Measurements from ENCODE around the gene JMJD6.
"Not testable (repeated sequence)": the region's sequence is repeated elsewhere in the genome, so short reads cannot be mapped to it uniquely, and the experiment has no call there.

Gene JMJD6

DNA sequence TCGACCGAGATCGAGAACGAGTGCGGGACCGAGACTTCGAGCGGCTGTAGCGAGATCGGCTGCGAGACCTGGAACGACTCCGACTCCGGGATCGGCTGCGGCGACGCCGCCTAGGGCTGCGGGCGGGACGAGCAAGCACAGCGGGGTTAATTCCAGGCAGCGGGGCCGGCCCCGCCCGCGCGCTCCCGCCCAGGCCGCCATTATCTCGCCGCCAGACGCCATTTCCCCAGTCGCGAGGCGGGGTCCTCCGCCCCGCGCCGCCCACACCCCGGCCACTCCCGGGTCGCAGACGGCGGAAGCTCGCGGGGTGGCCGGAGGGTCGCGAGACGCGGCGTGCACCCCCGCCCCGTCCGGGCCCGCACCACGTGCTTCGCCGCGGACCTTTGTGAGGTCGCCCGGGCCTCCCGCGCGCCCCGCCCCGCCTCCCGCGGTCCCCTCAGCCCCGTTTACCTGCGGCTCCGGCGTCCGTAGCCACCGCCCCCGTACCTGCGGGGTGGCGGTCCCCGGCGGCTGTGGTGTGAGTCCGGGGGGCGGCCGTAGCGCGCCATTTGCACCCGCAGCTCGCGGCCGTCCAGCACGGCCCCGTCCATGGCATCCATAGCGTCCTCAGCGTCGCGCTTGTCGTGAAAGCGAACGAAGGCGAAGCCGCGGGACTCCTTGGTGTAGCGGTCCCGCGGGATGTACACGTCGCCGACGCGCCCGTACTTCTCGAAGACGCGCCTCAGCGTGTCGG lies 10.1 kb upstream of the JMJD6 start:
- DNase-seq: no peak

DNA sequence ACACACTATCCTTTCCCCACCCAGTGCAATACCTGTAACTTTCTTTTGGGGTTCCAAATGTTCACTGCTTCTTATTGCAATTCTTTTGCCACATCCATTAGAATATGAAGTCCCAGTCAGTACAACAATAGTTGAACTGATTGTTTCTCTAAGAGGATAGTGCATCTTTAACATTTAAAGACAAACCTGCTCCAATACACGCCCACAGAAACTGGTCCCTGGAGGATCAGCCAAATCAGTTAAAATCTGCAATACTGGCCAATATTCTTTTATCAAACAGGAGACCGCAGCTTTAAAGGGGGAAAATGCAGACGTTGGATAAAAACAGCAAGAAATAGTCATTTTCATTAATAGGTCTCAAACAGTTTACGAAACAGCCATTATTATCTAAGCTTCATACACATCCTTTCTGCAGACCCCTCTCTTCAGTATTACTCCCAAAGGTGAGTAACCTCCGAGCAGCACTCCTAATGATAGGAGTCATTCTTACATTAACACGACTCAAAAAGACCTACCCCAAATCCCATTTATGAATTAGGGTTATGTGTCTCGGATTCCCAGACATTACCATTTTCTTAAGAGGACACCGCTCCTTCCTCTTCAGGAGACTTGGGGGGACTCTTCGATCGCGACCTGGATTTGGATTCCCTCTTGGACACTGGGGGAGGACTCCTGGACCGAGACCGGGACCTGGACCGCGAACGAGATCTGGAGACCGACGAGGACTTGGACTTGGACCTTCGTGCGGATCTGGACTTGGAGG lies 9.4 kb upstream of the JMJD6 start:
- DNase-seq: no peak

DNA sequence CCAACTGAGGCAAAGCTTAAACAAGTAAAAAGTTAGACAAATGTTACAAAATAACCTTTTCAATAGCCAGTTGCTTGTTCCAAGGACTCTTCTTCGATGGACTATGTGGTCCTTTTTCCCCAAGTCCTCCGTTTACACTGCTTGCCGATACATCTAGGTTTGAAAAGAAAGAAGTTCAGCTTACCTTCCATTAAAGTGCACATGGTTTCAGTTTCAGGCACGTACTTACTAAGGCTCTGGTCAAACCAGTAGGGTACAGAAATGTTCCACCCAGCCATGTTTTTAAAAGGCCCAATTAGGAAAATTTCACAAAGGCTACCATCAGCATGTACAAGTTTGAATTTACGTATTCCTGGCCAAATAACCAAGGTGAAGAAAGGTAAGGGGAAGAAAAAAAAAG lies 8.6 kb upstream of the JMJD6 start:
- DNase-seq: no peak

DNA sequence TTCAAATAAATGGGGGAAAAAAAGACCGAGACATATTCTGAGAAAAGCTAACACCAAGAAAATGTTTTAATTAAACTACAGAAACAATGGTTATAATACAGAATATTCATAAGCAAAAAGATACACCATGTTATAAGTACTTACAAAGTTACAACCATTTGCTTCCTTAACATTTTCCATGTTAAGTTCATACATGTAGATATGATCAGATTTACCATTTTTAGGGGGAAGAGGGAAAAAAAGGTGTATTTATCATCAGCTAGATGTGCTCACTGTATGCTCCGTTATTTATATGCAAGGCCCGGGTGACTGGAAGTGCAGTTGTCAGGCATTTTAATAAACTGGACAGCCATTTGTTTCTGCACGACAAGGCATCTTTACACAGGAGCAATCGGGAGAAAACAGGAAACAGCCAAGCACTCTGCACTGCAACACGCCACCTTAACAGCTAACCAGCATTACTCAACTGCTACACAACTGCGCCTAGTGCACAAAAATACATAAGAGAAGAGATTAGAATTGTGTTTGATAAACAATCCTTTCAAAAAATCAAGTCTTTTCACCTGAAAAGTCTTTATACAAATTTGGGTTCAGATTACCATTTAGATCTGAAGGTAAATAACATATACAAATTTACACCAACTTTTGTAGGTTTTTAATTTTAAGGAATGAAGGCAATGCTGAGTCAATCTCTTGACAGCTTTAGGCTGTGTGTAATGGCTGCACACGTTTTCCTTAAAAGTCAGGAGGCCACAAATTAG lies 7.9 kb upstream of the JMJD6 start:
- peak; percentile 50 for DNase-seq

DNA sequence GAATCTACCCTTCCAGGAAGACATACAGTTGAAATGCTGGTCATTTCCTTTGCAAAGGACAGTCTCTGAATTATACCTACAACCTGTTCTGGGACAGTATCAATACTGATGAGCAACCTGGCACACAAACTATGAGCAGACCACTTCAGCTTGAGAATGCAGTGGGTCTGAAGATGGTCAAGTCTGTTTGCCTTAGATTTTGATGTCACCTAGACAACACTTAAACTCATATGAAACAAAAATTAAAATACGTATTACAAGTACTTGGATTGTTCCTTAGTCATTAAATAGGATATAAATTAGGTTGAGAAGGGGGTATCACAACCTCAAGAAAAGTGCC lies 7.2 kb upstream of the JMJD6 start:
- DNase-seq: no peak

DNA sequence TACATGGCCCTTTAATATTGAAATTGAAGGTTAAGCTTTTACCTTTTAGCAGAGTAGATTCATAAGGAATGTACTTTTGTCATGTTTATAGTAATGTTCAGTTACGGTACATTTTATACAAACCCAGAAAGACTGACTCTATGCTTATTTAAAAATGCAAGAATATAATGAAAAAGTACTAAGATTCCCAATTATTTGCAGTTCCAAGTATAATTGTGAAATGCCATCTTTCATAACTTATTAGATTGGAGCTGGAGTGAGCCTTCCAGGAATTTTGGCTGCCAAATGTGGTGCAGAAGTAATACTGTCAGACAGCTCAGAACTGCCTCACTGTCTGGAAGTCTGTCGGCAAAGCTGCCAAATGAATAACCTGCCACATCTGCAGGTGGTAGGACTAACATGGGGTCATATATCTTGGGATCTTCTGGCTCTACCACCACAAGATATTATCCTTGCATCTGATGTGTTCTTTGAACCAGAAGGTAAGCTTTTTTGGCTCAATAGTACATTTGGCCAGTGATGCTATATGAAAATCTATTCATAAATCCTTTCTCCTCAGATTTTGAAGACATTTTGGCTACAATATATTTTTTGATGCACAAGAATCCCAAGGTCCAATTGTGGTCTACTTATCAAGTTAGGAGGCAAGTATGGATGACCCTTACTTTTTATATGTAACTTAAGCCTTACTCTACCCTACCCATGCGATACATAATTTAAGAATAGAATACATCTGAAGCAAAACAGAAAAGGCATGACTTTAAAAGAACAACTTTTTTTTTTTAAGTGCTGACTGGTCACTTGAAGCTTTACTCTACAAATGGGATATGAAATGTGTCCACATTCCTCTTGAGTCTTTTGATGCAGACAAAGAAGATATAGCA lies 6.6 kb upstream of the JMJD6 start:
- DNase-seq: no peak

DNA sequence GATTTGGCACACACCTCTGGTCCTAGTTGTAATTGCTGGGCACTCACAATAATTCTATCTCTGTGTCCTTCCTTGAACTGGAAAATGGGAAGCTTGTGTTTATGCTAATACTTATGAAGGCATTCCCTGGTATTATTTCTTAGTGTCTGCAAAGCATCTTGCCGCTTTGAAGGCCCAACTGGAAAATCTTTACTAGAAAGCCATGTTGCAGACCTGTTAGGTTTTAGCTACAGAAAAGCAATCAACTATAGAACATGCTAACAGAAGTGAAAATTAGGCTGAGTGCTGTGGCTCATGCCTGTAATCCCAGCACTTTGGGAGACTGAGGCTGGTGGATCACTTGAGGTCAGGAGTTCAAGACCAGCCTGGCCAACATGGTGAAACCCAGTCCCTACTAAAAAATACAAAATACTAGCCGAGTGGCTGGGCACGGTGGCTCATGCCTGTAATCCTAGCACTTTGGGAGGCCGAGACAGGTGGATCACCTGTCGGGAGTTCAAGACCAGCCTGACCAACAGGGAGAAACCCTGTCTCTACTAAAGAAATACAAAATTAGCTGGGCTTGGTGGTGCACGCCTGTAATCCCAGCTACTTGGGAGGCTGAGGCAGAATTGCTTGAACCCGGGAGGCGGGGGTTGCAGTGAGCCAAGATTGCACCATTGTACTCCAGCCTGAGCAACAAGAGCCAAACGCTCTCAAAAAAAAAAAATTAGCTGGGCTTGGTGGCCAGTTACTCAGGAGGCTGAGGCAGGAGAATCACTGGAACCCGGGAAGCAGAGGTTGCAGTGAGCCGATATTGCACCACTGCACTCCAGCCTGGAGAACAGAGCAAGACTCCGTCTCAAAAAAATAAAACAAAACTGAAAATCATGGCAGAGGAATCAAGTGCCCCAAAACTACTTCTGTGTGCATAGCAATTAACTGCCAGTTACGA lies 5.7 kb upstream of the JMJD6 start:
- DNase-seq: not testable (repeated sequence)

DNA sequence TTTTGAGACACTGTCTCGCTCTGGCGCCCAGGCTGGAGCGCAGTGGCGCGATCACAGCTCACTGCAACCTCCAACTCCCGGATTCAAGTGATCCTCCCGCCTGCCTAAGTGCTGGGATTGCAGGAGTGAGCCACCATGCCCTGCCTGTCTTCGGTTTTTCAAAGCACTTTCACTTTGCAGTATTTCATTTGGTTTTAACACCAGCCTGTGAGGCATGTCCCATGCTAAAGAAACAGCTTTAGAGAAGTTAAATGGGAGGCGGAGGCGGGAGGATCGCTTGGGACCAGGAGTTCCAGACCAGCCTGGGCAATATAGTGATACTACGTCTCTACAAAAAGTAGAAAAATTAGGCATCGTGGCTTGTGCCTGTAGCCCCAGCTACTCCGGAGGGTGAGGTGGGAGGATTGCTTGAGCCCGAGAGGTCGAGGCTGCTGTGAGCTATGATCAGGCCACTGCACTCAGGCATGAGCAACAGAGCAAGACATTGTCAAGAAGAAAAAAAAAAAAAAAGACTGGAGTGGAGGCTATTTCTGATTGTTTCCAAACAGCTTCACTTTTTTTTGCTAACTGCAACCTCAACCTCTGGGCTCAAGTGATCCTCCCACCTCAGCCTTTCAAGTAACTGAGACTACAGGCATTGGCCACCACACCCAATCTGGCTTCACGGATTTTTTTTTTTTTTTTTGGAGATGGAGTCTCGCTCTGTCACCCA lies 1.5 kb upstream of the JMJD6 start:
- no peak for DNase-seq

DNA sequence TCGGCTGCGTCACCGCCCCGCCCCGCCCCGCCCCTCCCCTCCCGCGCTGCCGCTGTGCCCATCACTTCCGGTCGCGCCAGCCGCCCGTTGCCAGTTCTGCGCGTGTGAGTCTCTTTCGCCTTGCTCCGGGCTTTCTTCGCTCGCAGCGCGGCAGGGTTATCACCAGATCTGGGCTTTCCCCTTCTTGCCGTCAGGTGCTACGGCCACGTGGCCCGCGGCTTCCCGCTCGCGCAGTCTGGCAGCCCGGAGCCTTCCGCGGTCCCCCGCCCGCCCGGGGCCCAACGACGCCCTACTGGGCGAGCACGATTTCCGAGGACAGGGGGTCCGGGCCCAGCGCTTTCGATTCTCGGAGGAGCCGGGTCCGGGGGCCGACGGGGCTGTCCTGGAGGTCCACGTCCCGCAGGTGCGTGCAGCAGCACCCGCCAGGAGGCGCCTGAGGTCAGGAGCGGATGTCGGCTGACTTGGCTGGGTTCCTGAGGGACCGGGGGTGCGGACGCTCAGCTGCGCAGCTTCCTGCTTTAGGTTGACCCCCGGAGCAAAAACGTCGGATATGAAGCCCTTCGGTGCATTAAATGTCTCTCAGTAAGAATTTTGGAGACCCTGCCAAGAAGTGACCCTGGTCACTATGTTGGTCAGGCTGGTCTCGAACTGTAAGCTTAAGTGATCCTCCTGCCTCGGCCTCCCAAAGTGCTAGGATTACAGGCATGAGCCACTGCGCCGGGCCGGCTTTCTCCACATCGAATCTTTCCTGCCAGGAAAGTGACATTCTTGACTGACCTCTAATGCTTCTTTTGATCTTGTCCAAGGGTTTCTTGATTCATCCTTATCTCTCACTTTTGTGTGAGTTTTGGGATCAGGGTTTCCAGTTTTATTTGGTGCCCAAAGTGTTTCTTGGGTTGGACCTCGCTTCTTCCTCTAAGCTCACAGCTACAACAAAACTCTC lies 641 bp upstream of the JMJD6 start, which contains the start of gene METTL23:
TSS of gene METTL23 (plus strand) at position 64 of the 943 bp plus-strand sequence. CDS start 2,872 bp downstream, outside the sequence.
- no peak for DNase-seq

DNA sequence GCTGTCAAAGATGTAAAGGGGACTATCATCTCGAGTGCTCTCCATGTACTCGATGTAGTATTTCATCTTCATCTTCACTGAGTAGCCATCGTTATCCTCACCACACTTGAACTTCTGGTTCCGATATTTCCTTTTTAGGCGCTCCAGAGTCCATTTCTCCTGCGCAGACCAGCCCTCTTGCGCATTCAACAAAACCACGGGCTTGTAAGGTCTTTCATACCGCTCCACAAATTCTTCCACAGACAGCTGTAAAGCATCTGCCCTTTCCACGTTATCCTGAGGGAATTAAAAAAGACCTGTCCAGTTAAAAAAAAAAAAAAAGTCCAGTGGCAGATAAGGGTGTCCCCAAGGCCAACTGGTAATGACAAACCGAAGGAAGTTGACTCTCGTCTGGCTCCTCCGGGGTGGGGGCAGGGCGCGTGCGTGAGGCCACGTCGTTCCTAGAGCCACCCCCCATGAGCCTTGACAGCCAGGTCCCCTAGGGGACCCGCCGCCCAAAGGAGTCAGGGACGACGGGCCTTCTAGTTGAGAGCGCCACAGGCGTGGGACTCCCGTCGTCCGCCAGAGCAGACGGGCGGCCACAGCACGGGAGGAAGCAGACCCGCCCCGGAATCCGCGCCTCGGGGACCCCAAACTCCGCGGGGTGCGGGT lies 701 bp downstream of the JMJD6 start:
- no peak for DNase-seq

DNA sequence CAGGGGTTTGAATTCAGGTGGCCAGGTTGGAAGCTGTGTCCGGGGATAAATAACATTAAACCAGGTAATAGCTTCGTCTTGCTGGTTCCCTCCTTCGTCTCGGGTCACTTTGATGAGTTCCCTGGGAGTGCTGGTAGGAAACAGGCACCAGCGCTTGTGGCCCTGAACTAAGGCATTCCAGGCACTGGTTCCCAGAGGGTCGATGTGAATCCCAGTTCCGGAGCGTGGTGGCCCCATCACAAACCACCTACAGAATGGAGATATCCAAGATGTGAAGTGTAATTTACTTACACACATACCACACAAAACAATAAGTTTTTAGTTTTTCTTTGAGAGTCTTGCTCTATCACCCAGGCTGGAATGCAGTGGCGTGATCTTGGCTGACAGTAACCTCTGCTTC lies 2.6 kb downstream of the JMJD6 start:
- no peak for DNase-seq

DNA sequence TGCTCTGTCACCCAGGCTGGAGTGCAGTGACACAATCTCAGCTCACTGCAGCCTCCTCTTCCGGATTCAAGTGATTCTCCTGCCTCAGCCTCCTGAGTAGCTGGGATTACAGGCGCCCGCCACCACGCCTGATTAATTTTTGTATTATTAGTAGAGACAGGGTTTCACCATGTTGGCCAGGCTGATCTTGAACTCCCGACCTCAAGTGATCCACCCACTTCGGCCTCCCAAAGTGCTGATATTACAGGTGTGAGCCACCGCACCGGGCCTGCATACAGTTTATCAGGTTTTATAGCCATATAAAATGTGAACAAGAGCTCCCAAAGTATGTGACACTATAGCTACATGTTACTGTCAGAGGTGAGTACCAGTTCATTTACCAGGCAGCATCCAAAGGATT lies 3.4 kb downstream of the JMJD6 start:
- not testable (repeated sequence) for DNase-seq

DNA sequence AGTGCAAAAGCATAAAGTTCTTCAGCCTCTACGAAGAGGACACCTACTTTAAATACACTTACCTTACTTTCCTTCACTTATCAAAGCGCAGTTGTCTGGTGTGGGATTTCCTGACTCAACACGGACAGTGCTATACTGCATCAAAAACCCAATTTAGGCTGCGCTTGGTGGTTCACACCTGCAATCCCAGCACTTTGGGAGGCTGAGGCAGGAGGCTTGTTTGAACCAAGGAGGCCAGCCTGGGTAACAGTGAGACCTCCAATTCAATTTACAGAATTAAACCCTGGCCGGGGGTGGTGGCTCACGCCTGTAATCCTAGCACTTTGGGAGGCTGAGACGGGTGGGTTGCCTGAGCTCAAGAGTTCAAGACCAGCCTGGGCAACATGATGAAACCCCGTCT lies 4.1 kb downstream of the JMJD6 start:
- DNase-seq: no peak

DNA sequence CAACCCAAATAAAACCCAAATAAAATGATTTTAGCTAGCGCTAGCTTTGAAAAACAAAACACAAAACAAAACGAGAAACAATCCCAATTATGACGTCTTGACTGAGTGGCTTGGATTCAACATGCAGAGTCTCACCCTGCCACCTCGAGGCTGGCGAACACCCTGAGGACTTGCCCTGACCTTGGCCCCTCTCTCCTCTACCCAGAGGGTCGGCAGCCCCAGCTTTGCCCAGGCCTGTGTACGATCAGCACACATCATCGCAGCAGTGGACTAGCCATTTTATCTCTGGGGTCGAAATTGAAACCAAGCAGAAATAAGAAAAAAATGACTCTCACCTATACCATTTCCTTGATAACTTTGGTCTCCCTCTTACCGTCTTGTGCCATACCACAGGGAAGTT lies 4.9 kb downstream of the JMJD6 start:
- DNase-seq: no peak

DNA sequence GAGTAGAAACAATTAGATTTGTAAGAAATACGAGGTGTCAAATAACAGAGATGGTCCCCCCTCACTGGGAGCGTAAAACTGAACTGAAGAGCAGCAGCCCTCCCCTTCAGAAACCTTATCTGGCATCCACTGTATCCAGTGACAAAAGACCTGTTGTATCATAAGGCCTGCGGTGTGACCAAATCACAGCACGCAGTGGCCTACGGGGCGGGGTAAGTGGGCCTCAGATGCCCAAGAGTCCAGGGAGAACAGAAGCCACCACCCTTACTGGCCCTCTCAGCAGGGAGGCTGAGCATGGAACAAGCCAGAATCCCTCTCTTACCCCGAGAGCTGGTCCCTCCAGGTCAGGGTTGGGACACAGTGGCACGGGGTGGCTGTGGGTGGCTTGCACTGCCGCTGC lies 5.5 kb downstream of the JMJD6 start:
- no peak for DNase-seq

DNA sequence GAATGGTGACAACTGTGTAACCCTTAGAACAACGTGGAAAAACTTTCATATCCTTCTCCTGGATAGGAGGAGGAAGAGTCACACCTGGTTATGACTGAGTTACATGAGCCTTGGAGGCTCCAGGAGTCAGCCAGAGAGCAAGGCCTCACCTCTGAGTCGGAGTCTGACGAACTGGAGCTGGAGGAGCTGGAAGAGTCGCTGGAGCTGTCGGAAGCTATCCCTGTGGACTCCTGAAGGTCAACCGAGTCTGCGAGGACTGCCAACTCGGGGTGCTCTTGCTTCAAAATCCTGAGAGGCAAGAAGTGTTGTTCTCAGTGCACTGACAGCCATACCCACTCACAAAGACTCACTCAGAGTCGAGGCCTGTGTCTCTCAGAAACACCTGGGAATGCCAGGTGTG lies 6.2 kb downstream of the JMJD6 start:
- no peak for DNase-seq

DNA sequence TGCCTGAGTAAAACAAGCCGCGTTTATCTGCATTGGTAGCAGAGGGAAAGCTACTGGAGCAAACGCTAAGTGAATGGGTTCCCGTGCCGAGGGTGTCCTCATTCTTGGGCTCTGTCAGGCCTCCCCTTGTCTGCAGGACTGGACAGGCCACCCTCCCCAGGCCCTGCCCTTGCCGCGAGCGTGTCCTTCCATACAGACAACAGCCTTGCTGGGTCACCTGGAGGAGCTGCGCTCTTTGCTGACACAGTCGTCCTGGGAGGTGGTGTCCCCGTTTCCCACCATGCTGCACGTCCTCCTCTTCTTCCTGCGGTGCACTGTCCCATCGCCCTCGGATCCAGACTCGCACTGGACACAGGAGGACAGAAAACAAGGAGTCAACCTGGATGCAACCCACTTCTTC lies 7.9 kb downstream of the JMJD6 start:
- DNase-seq: no peak

DNA sequence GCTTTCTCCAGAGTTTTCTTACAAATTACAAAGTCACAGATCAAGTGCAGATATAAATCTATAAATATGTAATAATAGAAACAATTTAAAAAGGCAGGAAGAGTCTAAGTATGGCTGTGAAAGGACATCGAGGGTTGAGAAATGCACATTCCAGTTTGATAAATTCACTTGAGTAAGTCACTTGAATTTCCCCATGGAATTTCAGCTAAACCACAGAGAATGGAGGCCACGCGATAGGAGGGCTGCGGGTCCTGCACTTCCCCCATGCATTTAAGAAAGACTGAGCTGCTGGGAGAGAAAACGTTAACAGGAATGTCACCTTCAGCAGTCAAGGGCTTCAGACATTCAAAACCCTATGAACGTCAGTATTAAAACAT lies 9.6 kb downstream of the JMJD6 start:
- DNase-seq: no peak

DNA sequence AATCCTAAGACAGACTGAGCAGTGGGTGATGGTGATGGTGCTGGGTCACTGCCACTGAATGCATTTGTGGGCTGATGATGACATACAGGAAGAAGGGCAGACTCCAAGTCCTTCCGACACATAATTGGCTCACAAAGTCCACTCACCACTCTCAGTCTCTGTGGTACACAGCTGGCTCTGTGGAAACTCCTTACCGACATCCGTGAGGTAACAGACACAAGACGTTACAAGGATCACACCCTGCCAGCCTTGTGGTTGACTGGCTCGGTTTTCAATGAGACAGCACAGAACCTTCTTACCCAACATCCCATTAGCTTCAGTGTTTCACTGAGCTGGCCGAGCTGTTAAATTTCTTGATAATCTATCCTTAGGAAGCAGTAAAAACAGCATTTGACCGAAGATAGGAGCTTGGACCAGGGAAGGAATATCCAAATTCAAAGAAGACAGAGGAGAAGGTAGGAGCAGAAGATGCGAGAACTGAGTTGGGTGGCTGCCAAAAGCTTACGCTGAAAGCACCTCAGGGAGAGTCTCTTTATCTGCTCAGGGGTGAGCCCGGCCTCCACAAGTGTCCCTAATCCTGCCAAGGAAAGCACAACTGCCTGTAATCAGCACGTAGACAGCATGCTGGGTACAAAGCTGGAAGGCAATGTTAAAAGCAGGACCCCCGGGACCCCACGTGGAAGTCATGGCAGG lies 10.1 kb downstream of the JMJD6 start:
- peak; percentile 99 for DNase-seq
